GM12872 (cell line): ENCODE results near the gene DTX1.

Experiments used
- CTCF ChIP-seq: IDR thresholded peaks from 3 replicates; pipeline ENCODE4 v1.5.1; 2011; ENCODE audit warnings: low read depth, mild to moderate bottlenecking, low read length, moderate library complexity; ENCODE audit not compliant: insufficient read depth

Gene DTX1

GRCh38 chr12:113044516-113044915, 12.0 kb upstream of the DTX1 start:
- TF ChIP-seq CTCF, result no peak

DNA sequence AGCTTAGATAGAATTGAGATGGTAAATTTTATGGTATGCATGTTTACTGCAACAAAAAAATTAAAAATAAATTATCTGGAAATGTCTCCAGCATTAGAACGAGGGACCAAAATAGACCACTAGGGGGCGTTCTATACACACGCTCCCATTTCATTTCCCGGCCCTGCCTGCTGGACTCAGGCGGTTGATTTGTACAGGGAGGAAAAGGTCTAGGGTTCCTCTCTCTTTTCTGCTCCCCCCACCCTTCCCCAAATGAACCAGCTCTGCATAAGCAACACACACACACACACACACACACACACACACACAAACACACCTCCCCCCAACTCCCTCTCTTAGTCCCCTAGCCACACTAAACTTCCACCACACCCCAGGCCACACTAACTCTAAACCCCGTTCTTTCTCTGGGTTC, 7.8 kb upstream of the DTX1 start:
- TF ChIP-seq CTCF, result peak; percentile 82

GRCh38 chr12:113049976-113050742, 6.4 kb upstream of the DTX1 start:
- peak; percentile 81 for TF ChIP-seq CTCF

DNA sequence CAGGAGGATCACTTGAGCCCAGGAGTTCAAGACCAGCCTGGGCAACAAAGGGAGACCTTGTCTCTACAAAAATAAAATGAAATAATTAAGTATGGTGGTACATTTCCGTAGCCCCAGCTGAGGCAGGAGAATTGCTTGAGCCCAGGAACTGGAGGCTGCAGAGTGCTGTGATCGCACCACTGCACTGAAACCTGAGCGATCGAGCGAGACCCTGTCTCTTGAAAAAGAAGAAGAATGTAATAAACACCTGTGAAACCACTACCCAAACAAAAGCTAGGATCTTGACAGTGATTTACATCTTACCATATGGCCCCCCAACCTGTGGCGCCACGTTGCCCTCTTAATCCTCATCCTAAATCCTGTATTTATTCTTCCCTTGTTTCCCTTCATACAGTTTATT, 5.7 kb upstream of the DTX1 start:
- no peak for TF ChIP-seq CTCF

DNA sequence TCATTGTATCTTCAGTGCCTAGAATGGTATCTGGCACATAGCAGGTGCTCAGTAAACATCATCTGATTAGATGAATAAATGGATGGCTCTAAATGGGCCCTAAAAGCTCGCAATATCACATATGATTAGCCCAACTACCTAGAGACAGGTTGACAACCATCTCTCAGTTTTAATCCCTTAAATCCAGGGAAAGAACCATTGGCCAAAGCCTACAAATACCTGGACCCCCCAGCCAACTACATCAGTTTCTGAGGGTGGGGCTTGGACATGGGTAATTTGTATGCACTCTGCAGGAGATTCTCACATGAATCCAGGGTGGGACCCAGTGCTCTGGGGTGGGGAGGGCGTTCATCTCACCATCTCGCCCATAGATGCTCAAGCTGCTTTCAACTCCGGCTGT, 4.8 kb upstream of the DTX1 start:
- no peak for TF ChIP-seq CTCF

DNA sequence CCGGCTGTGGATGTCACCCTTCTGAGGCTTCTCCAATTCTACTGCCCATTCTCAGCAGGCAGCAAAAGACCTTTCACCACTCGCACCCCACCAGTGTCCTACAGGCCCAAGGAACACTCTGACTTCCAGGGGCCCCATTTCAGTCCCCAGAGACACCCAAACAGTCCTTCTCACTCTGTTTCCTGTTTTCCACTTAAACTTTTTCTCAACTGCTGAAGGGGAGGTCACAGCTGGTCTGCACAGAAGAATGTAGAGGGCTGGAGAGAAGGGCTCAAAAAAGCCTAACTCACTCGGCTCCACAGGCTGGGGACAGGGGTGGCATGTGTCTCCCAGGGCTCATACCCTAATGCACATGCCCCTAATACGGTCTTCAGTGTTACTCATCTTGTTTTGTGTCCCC, 4.2 kb upstream of the DTX1 start:
- TF ChIP-seq CTCF, result no peak

GRCh38 chr12:113054948-113055486, 1.5 kb upstream of the DTX1 start:
- TF ChIP-seq CTCF, result no peak
